ENCODE results near the gene TAS2R8. TPM values are rescaled to one million over a fixed set of nuclear protein-coding genes. Genes with fewer than 3 reads are reported as not detected.

TAS2R8 gene, protein sequence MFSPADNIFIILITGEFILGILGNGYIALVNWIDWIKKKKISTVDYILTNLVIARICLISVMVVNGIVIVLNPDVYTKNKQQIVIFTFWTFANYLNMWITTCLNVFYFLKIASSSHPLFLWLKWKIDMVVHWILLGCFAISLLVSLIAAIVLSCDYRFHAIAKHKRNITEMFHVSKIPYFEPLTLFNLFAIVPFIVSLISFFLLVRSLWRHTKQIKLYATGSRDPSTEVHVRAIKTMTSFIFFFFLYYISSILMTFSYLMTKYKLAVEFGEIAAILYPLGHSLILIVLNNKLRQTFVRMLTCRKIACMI
- 0.08 TPM in 1 of 2 replicates, not detected in the other for total RNA-seq

DNA sequence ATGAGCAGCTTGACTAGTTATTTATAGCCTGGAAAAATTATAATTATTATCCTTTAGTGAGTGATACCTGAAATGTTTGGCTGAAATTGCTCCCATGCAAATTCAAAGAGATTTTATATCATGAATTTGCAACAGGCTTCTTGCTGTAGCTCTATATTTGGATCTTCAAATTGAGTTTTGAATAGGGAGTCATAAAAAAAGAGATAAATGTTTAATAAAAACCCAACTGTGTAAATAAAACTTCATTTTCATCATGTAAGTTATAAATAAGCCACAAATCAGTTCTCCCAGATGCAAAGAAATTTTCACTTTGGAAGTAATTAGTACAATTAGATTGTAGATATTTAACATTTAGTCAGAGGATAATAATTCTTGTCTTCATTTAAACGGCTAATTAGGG is at the start of gene TAS2R8:
Gene TAS2R8, minus strand, starts transcription at position 101 of the 400 bp plus-strand sequence. CDS start 306 bp downstream, outside the sequence.
- DNase-seq (ENCODE audit: low read depth), result no peak
- Histone ChIP-seq H3K27me3 (ENCODE audit: control insufficient read depth, insufficient read depth, low read length) (no peaks in the 10 kb centered on the region), H3K4me3 (ENCODE audit: low read depth, low read length) (no peak within 1 kb of the TSS), H3K36me3 (ENCODE audit: control insufficient read depth, insufficient read depth, low read length) (no peaks in the 10 kb centered on the region)
- TF ChIP-seq, protein P1, sequence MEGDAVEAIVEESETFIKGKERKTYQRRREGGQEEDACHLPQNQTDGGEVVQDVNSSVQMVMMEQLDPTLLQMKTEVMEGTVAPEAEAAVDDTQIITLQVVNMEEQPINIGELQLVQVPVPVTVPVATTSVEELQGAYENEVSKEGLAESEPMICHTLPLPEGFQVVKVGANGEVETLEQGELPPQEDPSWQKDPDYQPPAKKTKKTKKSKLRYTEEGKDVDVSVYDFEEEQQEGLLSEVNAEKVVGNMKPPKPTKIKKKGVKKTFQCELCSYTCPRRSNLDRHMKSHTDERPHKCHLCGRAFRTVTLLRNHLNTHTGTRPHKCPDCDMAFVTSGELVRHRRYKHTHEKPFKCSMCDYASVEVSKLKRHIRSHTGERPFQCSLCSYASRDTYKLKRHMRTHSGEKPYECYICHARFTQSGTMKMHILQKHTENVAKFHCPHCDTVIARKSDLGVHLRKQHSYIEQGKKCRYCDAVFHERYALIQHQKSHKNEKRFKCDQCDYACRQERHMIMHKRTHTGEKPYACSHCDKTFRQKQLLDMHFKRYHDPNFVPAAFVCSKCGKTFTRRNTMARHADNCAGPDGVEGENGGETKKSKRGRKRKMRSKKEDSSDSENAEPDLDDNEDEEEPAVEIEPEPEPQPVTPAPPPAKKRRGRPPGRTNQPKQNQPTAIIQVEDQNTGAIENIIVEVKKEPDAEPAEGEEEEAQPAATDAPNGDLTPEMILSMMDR (IDR thresholded peaks at IDR 0.05; ENCODE audit: insufficient read depth, low read length, poor library complexity, severe bottlenecking), result no peak

DNA sequence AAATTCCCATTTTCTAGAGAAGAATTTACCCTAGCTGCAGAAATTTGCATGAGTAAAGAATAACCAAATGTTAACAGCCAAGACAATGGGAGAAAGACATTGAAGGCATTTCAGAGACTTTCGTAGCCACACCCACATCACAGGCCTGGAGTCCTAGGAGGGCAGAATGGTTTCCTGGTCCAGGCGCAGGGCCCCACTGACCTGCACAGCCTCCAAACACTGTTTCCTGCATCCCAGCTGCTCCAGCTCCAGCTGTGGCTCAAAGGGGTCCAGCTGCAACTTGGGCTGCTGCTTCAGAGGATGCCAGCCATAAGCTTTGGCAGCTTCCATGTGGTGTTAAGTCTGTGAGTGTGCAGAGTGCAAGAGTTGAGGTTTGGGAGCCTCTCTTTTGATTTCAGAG is 48.7 kb upstream of the TAS2R8 start:
- no peak for DNase-seq (ENCODE audit: low read depth)
- TF ChIP-seq, protein P1 (IDR thresholded peaks at IDR 0.05; ENCODE audit: insufficient read depth, low read length, poor library complexity, severe bottlenecking), result no peak
- no peaks in the 10 kb centered on the region for H3K36me3 ChIP-seq (ENCODE audit: control insufficient read depth, insufficient read depth, low read length)
- no peaks in the 10 kb centered on the region for H3K27me3 ChIP-seq (ENCODE audit: control insufficient read depth, insufficient read depth, low read length)
- H3K4me3 ChIP-seq (ENCODE audit: low read depth, low read length), result no peak overlapping the region

DNA sequence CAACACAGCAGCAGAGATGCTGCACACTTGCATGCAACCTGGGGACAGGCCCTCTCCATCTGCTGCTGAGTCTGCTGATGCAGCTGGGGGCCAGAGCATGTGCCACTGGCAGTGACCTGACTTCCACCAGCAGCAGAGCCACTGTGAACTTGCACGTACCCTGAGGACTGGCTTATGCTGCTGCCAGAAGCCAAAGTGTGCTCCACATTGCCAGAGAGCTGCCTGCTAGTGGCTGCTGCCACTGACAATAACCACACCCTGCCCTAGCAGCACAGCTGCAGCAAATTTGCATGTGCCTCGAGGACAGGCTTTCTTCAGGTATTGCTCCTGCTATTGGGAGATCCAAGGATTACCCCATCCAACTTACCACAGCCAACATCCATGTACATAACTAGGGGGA is 46.7 kb upstream of the TAS2R8 start:
- H3K4me3 ChIP-seq (ENCODE audit: low read depth, low read length), result no peak overlapping the region
- TF ChIP-seq, protein P1 (IDR thresholded peaks at IDR 0.05; ENCODE audit: insufficient read depth, low read length, poor library complexity, severe bottlenecking), result no peak
- no peak for DNase-seq (ENCODE audit: low read depth)
- no peaks in the 10 kb centered on the region for H3K36me3 ChIP-seq (ENCODE audit: control insufficient read depth, insufficient read depth, low read length)
- H3K27me3 ChIP-seq (ENCODE audit: control insufficient read depth, insufficient read depth, low read length), result no peaks in the 10 kb centered on the region

DNA sequence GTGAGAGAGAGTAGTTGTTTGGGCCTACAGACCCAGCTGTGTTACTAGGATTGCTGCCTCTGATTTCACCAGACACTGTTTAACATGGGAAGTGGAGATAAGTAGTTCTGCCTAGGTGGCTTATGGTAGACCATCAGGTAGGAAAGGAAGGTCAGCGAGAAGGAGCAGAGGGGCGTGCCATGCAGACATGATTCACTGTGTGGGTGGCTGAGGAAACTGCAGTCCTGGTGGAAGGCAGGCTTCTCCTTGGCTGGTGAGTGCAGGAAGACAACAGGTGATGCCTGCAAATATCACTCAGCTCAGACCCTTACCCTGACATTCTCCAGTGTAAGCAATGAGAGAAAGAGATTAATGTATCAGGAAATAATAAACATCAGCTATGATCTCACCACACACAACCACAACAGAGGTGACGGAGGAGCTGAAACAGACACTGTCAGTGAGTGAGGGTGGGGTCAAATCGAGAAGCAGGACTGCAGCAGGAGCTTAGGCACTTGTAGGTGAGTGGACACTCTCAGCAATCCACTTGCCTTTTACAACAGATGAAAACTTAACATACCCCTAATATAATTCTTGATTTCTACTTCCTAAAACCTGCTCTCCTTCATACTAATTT is 44.3 kb upstream of the TAS2R8 start:
- Histone ChIP-seq H3K27me3 (ENCODE audit: control insufficient read depth, insufficient read depth, low read length) (no peaks in the 10 kb centered on the region), H3K36me3 (ENCODE audit: control insufficient read depth, insufficient read depth, low read length) (no peaks in the 10 kb centered on the region), H3K4me3 (ENCODE audit: low read depth, low read length) (no peak overlapping the region)
- TF ChIP-seq, protein P1 (IDR thresholded peaks at IDR 0.05; ENCODE audit: insufficient read depth, low read length, poor library complexity, severe bottlenecking), result no peak
- no peak for DNase-seq (ENCODE audit: low read depth)

DNA sequence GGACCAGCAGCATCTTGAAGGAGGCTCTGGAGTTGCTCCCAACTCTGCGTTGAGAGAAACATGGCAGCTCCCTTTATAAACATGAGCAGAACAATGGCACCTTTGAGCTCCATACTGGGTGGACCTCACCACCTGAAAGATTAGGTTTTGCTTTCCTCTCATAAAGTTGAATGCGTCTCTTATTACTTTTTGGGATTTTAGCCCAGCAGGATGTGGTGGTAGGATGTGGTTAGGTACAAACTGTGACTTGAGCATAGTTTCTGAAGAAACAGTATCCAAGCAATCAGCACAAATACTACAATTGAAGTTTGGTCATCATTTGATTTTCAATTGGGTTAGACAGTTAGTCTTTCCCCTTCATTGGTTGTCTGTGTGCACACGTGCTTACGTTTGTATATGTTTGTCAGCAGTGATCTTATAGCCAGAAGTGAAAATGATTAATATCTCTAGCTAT is 42.4 kb upstream of the TAS2R8 start, which contains the start of gene PRR4:
Gene PRR4, minus strand, starts transcription at position 51 of the 454 bp plus-strand sequence. Its CDS starts 38 bp downstream, at position 13.
- Histone ChIP-seq H3K36me3 (ENCODE audit: control insufficient read depth, insufficient read depth, low read length) (no peaks in the 10 kb centered on the region), H3K4me3 (ENCODE audit: low read depth, low read length) (no peak within 1 kb of the TSS), H3K27me3 (ENCODE audit: control insufficient read depth, insufficient read depth, low read length) (no peaks in the 10 kb centered on the region)
- DNase-seq (ENCODE audit: low read depth), result no peak
- TF ChIP-seq, protein P1 (IDR thresholded peaks at IDR 0.05; ENCODE audit: insufficient read depth, low read length, poor library complexity, severe bottlenecking), result no peak

All from kidney epithelial cell (primary cell).